Central memory CD8-positive, alpha-beta T cell (primary cell): Measurements from ENCODE around the gene LMO1.

Experiments used
- ATAC-seq: fragments of 150-1000 bp; cut with Tn5 transposase; replicated peaks from 2 replicates; pipeline ENCODE4 v1.10.0; 2022; ENCODE audit warnings: mild to moderate bottlenecking, moderate FRiP score, moderate number of reproducible peaks; ENCODE audit not compliant: poor library complexity, severe bottlenecking; ENCODE audit errors: extremely low read depth
- DNase-seq, 2 donors: peaks; one replicate each; pipeline ENCODE4 v3.0.0; 2021; ENCODE audit warnings: low spot score in 2 of 2
- H3K27ac Mint-ChIP-seq: one replicate; pipeline ENCODE4 v1.8.0; 2022; ENCODE audit warnings: low read depth, mild to moderate bottlenecking, moderate library complexity, mixed read lengths
- H3K27me3 Mint-ChIP-seq: one replicate; pipeline ENCODE4 v1.8.0; 2022; ENCODE audit warnings: mixed read lengths
- H3K36me3 Mint-ChIP-seq: one replicate; pipeline ENCODE4 v1.8.0; 2022; ENCODE audit warnings: mild to moderate bottlenecking, moderate library complexity, mixed read lengths; ENCODE audit not compliant: insufficient read depth
- H3K4me1 Mint-ChIP-seq: one replicate; pipeline ENCODE4 v1.8.0; 2022; ENCODE audit warnings: mixed read lengths
- H3K4me3 Mint-ChIP-seq: one replicate; pipeline ENCODE4 v1.8.0; 2022; ENCODE audit warnings: mild to moderate bottlenecking, moderate library complexity, mixed read lengths
- H3K9me3 Mint-ChIP-seq: one replicate; pipeline ENCODE4 v1.8.0; 2022; ENCODE audit warnings: mixed read lengths

Gene LMO1

GRCh38 chr11:8285228-8285627 is 21.6 kb upstream of the LMO1 start:
- no peak for ATAC-seq
- peaks cover 21% of the 10 kb centered on the region for H3K27me3 Mint-ChIP-seq
- H3K9me3 Mint-ChIP-seq, result no peaks in the 10 kb centered on the region
- no peak overlapping the region for H3K4me3 Mint-ChIP-seq
- no peaks in the 10 kb centered on the region for H3K4me1 Mint-ChIP-seq
- no peak for DNase-seq
- no peak overlapping the region for H3K27ac Mint-ChIP-seq
- H3K36me3 Mint-ChIP-seq, result no peaks in the 10 kb centered on the region

DNA sequence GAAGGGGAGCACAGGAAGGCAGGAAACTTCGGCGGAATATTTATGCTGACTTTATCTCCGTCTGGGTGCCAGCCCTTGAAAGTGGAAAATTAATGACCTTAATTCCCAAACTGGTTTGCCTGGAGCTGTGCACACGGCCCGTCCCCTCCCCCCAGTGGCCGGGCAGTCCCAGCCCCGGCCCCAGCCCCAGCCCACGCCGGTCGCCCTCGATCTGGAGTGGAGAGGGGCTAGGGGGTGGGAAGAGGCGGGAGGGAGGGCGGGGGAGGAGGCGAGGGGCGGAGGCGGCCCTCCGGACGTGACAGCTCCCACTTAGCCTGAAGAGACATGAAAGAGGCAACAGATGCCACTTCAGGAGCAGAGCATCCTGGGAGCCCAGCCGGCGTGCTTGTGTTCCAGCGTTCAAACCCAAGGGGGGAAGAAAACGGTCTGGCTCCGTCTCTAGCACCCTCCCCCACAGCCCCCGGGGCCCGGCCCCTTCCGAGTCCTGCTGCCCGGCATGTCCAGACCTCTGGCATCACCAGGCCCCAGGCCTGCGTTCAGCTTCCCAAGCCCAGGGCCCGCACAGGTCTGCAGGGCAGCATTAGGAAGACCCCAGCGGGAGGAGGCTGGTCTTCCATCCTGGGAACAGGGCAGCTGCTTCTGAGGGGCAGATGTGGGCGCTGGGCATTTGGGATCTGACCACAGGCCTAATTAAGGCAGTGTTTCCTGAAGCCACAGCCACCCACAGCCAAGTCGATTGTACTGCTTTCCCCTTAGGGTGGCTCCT is 20.0 kb upstream of the LMO1 start:
- Mint-ChIP-seq H3K4me3 (no peak overlapping the region), H3K27ac (no peak overlapping the region), H3K27me3 (peaks cover 18% of the 10 kb centered on the region), H3K36me3 (no peaks in the 10 kb centered on the region), H3K4me1 (no peaks in the 10 kb centered on the region), H3K9me3 (no peaks in the 10 kb centered on the region)
- ATAC-seq, result no peak
- DNase-seq, result no peak

- Mint-ChIP-seq H3K36me3 (no peaks in the 10 kb centered on the region), H3K4me1 (no peaks in the 10 kb centered on the region), H3K27ac (no peak overlapping the region)
These were observed 19.4 kb upstream of the LMO1 start for GRCh38 chr11:8283100-8283464.

GRCh38 chr11:8282631-8283030 is 19.0 kb upstream of the LMO1 start:
- Mint-ChIP-seq H3K27me3 (peaks cover 11% of the 10 kb centered on the region), H3K9me3 (no peaks in the 10 kb centered on the region), H3K4me1 (no peaks in the 10 kb centered on the region), H3K27ac (no peak overlapping the region), H3K4me3 (no peak overlapping the region), H3K36me3 (no peaks in the 10 kb centered on the region)
- DNase-seq (no peak), ATAC-seq (no peak)

More at GRCh38 chr11:8283100-8283464, 19.4 kb upstream of the LMO1 start:
- Mint-ChIP-seq H3K4me3 (no peak overlapping the region), H3K27me3 (peaks cover 12% of the 10 kb centered on the region), H3K9me3 (no peaks in the 10 kb centered on the region)
- ATAC-seq (no peak), DNase-seq (no peak)

DNA sequence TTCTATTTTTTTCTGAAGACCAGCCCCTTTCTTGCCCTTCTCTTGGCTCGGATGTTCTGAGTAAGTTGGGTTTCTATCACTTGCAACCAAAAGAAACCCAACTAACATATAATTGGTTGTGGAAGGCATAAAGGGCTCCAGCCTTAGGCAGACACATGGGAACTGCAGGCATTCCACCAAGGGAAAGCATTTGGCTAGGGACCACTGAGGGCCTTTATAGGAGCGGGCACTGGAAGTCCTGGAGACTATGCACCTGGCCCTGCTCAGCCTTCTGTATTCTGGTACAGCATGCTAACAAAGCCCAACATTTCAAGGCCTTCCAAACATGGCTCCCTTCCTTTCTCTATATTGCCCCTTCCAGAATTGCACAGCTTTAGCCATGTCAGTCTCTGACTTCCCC is 17.6 kb upstream of the LMO1 start:
- peaks cover 11% of the 10 kb centered on the region for H3K27me3 Mint-ChIP-seq
- H3K9me3 Mint-ChIP-seq, result no peaks in the 10 kb centered on the region
- no peak overlapping the region for H3K27ac Mint-ChIP-seq
- ATAC-seq (no peak), DNase-seq (no peak)
- H3K36me3 Mint-ChIP-seq, result no peaks in the 10 kb centered on the region
- H3K4me1 Mint-ChIP-seq, result no peaks in the 10 kb centered on the region
- no peak overlapping the region for H3K4me3 Mint-ChIP-seq

- H3K4me1 Mint-ChIP-seq, result no peaks in the 10 kb centered on the region
- no peak overlapping the region for H3K4me3 Mint-ChIP-seq
- DNase-seq (no peak), ATAC-seq (no peak)
- H3K27me3 Mint-ChIP-seq, result peaks cover 1% of the 10 kb centered on the region
- no peak overlapping the region for H3K27ac Mint-ChIP-seq
- no peaks in the 10 kb centered on the region for H3K36me3 Mint-ChIP-seq
- no peaks in the 10 kb centered on the region for H3K9me3 Mint-ChIP-seq
These were observed 14.0 kb upstream of the LMO1 start for GRCh38 chr11:8277691-8278090.

DNA sequence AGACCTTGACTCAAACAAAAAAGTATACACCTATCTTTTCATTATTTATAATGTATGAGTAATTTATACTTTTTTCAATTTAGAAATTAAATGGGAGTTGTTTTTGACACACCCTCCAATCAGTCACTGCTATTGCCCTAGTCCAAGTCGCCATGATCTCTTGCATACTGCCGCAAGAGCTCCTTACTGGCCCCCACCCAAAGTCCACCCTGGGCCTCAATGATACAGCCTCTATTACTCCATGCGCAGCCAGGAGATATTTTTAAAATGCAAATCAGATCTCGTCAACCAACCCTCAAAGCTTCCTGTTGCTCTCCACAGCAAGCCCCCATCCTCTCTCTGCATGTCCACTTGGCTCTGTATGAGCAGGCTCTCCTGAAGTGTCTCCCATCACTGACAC is 12.8 kb upstream of the LMO1 start:
- Mint-ChIP-seq H3K27ac (no peak overlapping the region), H3K4me3 (no peak overlapping the region), H3K36me3 (no peaks in the 10 kb centered on the region), H3K9me3 (no peaks in the 10 kb centered on the region), H3K27me3 (peaks cover 13% of the 10 kb centered on the region), H3K4me1 (no peaks in the 10 kb centered on the region)
- no peak for DNase-seq
- no peak for ATAC-seq

DNA sequence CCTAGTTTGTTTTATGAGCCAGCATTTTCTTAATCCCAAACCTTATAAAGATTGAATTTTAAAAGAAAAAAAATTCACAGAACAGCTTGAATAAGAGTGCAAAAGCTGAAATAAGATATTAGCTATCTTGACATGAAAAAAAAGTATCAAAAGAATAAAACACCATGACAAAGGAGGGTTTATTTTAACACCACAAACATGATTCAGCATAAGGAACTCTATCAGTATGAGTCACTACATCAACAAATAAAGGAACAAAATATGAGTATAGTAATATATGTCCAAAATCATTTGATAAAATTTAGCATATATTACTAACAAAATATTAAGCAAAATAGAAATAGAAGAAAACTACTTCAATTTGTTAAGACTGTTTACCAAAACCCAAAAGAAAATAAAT is 9.6 kb upstream of the LMO1 start:
- H3K9me3 Mint-ChIP-seq, result no peaks in the 10 kb centered on the region
- H3K4me1 Mint-ChIP-seq, result no peaks in the 10 kb centered on the region
- H3K27me3 Mint-ChIP-seq, result peaks cover 41% of the 10 kb centered on the region
- no peak for DNase-seq
- no peak for ATAC-seq
- no peaks in the 10 kb centered on the region for H3K36me3 Mint-ChIP-seq
- no peak overlapping the region for H3K27ac Mint-ChIP-seq
- no peak overlapping the region for H3K4me3 Mint-ChIP-seq

GRCh38 chr11:8271106-8271886 is 7.6 kb upstream of the LMO1 start:
- Mint-ChIP-seq H3K4me3 (no peak overlapping the region), H3K36me3 (no peaks in the 10 kb centered on the region), H3K27me3 (peaks cover 54% of the 10 kb centered on the region), H3K27ac (no peak overlapping the region), H3K4me1 (no peaks in the 10 kb centered on the region), H3K9me3 (no peaks in the 10 kb centered on the region)
- ATAC-seq (no peak), DNase-seq (no peak)

- Mint-ChIP-seq H3K9me3 (no peaks in the 10 kb centered on the region), H3K27ac (no peak overlapping the region), H3K27me3 (peaks cover 70% of the 10 kb centered on the region), H3K36me3 (no peaks in the 10 kb centered on the region), H3K4me3 (no peak overlapping the region), H3K4me1 (no peaks in the 10 kb centered on the region)
- no peak for DNase-seq
- ATAC-seq, result no peak
These were observed 6.0 kb upstream of the LMO1 start for GRCh38 chr11:8269636-8270035.

DNA sequence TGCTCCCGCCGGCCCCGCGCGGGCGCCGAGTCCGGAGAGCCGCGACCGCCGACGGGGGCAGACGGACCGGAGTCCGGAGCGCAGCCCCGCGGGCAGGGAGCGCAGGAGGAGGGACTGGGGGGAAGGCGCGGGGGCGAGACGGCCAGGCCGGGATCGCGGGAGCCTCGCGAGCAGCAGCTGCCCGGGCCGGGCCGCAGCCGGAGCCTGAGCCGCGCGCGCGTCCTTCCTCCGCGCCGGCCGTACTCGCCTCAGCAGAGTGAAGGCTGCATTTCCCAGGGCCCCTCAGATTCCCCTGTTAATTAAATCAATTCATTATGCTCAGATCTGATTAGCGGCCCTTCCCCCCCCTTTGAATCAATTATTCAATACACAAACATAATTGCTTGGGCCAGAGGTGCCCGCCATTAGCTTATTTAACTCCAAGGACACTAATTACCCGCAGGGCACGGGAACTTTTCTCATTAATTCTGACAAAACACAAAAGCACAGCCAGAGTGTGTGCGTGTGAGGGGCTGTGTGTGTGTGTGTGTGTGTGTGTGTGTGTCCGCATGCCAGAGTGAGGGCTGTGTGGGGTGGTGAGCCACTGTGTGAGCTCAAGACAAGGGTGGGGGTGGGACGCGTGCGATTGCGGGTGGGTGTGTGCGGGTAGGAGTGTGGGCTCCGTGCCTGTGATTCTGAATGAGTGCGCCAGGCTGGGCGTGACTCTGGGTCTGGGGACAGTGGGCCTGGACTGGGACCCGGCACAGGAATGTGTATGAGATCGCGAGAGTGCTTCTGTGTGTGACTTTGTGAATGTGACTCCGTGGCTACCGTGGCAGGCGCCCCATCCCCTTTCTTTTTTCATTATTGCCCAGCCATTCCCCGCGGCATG is 5.1 kb upstream of the LMO1 start:
- no peaks in the 10 kb centered on the region for H3K9me3 Mint-ChIP-seq
- no peak for DNase-seq
- no peak overlapping the region for H3K27ac Mint-ChIP-seq
- H3K27me3 Mint-ChIP-seq, result peaks cover 79% of the 10 kb centered on the region
- peak overlapping the region; percentile 48 for H3K4me3 Mint-ChIP-seq
- ATAC-seq, result no peak
- H3K36me3 Mint-ChIP-seq, result no peaks in the 10 kb centered on the region
- peaks cover 8% of the 10 kb centered on the region for H3K4me1 Mint-ChIP-seq

GRCh38 chr11:8267831-8268529 is 4.3 kb upstream of the LMO1 start:
- Mint-ChIP-seq H3K4me3 (no peak overlapping the region), H3K27me3 (peaks cover 85% of the 10 kb centered on the region), H3K4me1 (peaks cover 13% of the 10 kb centered on the region), H3K27ac (no peak overlapping the region), H3K9me3 (no peaks in the 10 kb centered on the region), H3K36me3 (no peaks in the 10 kb centered on the region)
- DNase-seq, result no peak
- no peak for ATAC-seq
